HG03432 (cell line): ENCODE results near the gene TUNAR.

Experiments
- ATAC-seq: cut with Tn5 transposase; IDR thresholded peaks from one replicate; pipeline ENCODE4 v1.9.1; 2021; ENCODE audit warnings: mild to moderate bottlenecking, moderate library complexity; ENCODE audit not compliant: unreplicated experiment

The TUNAR gene

DNA sequence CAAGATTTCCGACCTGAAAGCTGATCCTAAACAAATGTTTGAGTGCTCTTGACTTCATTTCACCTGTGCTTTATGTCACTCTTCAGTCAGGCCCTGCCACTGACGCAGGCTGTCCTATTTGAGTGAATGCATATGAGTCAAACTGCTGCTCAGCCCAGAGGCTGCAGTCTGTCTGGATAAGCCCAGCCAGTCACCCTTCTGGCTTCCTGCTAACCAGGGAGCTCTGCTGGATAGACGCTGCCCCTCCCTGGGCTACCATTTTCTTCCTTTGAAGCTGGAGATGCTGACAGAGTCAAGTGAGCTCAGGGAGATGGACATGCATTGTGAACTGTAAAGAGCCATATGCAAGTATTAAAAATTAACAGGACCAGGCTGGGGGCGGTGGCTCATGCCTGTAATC is 5.1 kb upstream of the TUNAR start:
- no peak for ATAC-seq

DNA sequence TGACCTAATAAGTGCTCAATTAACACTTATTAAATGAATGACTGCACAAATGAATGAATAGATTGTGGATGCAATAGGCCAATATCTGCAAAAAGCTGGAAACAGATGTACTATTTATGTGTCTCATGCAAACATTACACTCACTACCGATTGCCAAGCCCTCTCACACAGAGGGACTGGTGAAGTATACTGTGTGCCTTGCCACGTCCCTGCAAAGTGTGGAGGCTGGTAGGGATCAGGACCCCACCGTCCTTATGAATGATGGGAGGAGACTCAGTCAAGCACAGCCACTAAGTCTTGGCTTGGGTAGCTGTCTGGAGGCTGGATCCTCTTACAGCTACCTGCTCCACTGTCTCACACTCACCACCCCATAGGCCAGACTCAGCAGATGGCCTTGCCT is 3.9 kb upstream of the TUNAR start:
- ATAC-seq = no peak

DNA sequence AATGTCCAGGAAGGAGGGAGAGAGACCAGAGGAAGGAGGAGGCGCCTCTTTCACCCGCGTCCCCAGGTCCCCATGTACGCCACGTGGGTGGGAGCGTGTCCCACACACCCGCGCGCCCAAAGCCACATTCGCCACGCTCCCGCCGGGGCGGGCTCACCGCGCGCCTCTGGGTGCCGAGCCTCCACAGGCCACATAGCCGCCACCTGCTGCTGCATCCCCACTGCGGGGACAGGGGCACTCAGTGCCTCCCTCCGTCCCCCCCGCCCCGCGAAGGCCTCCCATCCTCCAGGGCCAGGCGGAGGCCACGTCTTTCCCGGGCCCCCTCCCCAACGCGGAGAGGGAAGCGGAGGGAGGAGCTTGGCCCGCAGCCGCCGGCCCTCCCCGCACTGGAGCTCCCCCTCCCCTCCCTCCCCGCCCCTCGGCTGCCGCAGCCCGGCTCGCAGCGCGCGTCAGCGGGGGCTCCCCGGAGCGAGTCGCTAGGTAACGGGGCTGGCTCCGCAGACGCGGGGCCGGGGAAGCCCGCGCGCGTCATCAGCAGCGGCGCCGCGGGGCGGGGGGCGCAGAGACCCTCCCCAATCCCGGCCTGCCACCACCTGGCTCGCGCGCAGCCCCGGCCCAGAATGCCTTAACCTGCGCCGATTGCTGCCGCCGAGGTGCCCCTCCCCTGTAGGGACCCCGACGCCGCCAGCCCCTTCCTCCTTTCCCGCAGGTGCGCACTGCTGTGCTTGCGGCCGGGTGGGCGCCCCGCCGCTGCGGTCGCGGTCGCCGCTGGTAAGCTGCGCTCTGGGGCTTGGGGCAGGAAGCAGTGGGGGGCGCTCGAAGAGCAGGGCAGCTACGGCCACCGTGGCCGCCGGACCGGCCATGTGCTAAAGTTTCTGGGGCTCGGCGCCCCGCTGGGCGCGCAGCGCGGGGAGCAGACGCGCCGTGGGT is 536 bp upstream of the TUNAR start:
- ATAC-seq = no peak

DNA sequence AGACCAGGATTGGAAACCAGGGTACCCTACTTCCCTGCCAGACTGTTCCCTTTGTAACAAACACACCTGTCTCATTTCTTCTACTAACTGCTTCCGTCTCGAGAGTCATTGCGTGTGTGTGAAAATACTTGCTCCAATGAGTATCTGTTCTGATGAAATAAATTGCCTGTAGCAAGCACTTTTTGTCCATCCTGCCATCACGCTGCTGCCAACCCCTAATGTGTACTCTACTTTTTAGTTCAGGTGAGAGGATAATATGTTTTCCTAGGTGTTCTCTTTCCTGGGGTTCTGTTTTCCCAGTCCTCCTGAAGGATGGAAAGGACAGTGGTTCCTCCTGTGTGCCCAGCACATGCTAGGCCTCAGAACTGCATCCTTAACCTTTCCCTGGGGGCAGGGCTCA is 1.0 kb downstream of the TUNAR start:
- no peak for ATAC-seq

DNA sequence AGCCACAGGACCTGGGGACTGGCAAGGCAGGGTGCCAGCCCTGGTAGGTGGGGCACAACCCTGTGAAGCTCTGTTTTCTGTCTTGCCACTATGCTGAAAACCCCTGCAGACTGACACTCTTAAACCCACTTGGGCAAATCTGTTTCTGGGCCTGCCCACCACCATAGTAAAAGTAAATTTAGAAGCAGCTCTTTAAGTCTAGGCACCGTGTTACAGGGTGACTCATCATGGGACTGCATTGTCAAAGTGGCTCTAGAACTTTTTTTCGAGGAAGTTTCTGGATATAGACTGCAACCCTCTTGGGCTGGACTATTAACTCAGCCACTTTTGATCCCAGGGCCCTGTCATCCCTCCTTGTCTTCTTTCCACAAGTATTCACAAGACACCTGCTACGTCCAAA is 7.7 kb downstream of the TUNAR start:
- ATAC-seq = no peak

DNA sequence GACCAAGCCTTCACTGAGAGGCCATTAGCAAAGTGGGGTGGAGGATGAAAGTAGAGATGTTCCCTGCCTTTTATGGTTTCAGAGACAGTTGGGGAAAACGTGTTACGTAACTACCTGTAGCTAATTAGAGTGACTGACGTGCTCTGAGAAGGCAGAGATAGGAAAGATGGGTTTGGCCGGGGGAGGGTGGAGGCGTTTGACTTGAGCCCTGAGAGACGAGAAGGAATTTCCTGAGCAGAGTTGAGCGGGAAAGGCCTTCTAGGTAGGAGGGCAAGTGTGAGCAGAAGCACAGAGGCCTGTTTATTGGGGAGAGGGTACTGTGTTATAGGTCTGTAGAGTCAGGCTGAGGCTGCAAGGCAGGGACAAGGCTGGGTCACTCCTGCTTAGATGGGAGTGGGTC is 8.6 kb downstream of the TUNAR start:
- no peak for ATAC-seq

DNA sequence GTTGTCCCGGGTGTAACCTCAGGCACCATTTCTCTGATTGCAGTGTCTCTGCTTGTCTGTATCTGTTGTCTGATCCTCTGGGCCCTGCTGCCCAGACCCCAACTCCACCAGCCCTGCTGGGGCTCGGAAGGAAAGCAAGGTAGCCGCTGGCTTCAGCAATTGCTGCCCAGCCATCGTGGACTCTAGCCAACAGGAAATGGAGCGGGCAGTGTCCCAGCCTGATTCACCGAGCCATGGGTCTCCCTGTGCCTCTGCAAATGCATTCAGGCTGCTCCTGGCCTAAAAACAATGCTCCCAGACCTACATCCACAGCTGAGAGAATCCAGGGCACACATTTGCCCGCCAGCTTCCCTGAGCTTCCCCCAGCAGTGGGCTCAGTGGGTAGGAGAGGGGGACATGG is 9.2 kb downstream of the TUNAR start:
- ATAC-seq = no peak

DNA sequence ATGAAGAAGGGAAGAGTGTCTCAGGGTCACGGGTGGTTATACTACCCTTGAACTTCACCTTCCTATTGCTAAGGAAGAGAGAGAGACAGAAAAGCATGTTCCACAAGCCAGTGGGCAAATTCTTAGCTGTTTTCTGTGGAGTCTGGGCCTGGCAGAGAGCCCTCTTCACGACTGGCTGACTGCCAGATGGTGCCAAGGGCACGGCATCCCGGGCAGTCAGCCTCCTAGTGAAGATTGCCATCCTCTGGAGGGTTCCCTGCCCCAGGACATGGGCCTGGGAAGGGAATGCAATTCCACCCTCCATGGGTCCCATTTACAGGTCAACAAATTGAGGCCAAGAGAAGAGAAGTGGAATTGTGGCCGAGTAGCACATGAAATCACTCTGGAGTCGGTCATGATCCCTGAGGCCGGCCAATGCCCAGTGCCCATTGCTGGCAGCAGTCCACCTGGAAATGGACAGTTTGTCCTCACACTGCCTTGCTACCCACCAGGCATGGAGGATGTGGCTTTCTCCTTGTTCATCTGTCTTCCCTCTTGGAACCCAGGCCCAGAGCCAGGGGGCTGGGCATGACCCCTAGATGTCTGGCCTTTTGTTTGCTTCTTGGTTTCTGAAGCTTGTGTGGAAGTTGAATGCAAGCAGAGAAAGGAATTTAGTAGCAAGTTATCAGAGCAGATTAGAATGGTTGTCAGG is 9.9 kb downstream of the TUNAR start:
- ATAC-seq = no peak

DNA sequence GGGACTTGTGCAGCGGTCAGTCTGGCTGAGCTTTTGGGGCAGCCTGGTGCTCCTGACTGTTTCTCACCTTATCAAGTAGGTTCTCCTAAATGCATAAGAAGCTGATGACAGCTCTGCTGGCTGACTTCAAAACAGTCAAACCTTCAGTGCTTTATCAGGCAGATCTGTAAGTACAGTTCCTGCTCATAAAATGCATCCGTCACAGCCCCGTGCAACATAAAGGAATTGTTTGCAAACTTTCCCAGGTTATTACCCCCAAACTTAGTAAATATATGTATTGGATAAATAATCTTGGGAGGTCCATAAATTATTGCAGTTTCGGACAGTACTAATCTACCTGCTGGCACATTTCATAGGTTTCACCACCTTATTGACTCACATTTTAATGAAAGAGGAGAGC is 10.7 kb downstream of the TUNAR start:
- no peak for ATAC-seq

DNA sequence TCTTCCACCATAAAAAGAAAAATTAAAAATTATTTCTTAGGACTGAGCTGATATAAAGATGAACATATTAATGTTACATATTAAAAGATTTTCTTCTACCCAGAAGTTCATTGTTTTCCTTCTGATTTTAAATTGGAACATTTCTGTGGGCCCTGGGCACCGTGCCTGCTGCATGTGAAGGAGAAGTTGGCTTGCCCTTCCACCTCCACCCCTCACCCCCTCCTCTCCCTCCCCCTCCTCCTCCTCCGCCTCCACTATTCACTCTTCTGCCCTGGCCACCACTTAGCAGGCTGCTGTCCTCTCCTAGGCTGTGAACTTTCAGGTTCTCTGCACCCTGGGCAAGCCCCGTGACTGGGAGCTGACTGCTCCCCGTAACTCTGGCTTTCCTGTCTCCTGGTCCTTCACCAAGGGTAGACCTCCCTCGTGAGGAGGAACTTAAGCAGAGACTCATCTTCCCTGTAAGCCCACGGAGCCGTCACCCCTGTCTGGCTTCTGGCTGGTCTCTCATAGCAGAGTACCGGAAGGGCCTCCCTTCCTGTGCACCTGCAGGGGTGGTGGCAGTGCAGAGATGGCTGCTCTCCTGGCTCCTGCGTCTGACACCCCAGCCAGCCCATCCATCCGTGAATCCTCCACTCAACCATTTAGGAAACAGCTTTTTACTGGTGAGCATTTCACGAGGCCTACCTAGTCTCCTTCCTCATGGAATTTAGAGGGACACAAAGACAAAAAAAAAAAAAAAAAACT is 12.8 kb downstream of the TUNAR start:
- ATAC-seq = no peak

DNA sequence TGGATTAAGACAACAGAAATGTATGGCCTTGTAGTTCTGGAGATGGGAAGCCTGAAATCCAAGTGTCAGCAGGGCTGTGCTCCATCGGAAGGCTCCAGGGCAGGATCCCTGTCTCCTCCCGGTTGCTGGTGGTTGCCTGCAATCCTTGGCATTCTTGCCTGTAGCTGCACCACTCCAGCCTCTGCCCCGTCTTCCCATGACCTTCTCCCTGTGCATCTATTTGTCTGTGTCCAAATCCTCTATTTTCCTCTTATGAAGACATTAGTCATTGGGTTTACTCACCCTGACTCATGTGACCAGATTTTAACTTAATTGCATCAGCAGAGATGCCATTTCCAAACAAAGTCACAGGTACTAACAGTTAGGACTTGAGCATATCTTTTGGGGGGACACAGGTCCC is 15.1 kb downstream of the TUNAR start:
- no peak for ATAC-seq

DNA sequence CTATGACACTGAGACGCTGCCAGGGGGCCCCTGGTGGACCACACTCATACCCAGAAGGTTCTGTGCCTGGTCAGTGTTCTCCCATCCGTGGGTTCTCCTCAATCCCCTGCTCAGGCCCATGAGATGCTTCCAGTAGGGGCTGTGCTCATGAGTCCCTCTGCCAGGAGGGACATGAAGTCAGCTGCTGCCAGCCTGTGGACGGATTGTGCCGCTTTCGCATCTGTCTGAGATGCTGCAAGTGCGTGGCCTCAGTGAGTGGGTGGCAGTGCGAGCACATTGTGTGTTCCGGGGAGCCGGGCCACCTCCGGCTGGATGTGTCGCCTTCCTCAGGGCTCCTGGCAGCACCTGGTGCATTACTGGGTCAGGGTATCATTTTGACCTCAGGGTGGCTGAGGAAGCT is 15.5 kb downstream of the TUNAR start:
- ATAC-seq = no peak

DNA sequence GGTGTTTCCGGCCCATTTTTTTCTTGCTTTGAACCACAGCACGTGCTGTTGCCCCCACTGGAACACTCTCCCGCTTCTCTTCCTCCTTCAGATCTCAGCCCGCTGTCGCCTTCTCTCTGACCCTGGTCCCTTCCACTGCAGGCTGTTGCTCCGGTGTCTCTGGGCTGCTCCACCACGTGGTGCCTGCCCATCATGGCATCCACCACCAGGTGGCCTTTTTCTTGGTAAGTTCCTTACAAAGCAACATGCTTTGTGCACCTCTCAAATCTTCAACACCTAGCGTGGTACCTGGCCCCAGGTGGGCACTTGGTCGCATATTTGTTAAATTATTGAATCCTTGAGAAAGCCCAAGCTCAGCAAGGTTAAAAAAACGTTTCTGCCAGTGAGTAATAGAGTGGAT is 19.1 kb downstream of the TUNAR start:
- no peak for ATAC-seq

DNA sequence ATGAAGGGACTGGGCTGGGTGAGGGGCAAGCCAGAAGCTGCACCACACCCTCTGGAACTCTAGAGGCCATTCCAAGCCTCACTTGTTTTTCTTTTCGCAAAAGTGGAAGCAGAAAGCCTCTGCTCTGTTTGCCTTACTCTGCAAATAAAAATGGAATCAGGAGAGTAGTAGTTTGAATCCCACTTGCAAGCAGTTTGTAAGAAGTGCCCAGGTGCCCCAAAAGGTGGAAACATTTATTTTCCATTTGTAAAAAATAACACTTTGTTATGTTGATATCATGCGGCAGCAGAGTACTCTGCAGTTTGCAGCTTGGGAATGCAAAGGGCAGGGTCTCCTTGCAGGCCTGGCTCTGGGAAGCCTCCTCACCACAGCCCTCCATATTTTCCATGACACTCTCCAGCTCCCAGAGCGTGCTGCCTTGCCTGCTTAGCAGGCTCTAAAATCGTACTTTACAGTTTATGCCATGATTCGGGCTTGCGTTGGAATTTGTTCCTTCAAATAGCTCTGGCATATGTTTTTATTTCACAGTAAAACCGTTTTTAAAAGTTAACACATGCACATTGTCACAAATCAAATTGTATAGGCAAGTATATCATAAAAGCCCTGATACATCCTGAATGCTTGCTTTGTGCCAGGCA is 20.0 kb downstream of the TUNAR start:
- no peak for ATAC-seq

DNA sequence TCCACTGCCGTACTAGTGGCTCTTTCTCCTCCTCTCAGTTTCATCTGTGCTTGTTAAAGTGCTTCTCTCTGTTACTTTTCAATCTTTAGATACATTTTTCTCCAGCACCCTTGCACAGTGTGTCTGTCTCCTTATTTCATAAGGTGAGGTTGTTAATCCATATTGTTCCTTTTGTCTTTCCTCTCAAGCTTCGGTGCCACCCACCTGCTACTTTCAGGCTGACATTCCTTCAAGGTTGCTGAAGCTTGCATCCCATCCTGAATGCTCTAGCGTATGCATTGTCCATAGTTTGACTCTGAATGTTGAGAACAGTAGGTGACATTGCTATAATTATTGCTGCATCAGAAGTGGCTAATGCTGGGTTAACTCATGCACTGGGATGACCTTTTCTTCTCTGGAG is 20.6 kb downstream of the TUNAR start:
- ATAC-seq = no peak

DNA sequence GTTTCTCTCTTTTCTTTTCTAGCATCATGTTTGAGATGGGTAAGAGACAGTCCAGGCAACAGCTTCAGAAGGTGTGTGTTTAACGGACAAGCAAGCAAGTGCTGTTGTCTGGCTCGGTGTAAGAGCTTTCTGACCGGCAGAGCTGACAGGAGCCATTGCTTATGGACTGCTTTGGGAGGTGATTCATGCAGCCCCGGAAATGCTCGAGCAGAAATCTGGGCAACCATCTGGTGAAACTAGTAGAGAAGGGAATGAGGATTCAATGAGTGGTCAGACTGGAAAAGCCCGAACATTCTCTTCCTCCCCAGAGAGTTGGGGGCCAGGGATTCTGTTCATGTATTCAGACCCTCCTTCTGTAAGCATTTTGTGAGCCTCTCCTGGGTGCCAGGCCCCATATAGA is 24.4 kb downstream of the TUNAR start:
- no peak for ATAC-seq

DNA sequence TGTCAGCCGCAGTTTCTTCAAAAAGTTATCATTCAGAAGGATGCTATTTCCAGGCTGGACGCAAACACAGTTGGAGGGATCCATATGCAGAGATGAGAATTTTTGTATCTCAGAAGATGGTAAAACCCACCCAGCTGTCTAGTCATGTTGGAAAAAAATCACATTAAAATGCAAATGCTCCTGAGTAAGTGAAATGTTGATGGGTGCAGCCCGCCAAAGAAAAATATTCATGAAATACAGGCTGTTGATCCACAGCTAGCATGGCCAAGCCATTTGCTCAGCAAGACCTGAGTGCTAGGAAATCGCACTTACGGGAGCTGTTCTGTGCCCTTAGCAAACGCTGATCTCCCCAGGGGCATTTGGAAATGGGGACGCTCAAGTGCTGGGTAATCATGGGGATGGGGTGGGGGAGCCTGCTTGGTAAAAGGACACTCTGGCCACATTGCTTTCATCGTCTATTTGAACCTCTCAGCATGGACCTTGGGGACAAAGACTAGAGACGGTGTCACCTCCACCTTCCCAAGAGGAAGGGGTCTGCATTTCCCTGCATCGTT is 25.7 kb downstream of the TUNAR start:
- ATAC-seq = no peak

DNA sequence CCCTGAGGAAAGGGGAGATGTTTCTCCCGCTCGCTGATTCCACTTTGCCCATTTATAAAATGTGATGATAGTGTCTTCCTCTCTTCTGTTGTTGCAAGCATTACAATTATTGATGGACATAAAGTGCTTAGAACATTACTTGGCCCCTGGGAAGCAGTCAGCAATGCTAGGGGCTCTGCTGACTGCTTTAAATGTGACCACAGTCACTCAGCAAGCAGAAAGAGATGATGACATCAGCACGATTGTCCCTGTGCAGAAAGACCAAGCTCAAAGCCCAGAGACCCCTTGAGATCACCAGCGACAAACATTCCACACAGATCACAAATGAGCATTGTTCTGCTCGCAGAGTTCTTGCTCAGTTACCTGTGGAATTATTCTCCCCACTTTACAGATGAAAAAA is 26.5 kb downstream of the TUNAR start:
- no peak for ATAC-seq

DNA sequence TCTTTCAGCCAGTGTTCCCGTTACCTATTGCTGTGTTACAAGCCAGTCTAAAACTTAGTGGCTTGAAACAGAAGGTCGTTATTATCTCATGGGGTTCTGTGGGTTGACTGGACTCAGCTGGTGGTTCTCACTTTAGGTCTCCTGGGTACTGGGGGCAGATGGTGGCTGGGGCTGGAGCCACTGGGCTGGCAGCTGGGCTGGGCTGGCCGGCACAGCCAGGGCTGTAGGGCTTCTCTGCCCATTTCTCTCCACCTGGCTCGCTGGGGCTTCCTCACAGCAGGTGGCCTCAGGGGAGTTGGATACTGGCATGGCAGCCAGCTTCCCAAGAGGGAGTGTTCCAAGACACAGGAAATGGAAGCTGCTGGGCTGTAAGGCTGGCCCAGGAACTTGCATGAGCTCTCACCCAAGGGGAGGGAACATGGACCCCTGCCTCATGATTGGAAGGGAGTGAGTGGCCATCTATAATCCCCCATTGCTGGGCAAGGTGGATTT is 27.0 kb downstream of the TUNAR start:
- ATAC-seq = no peak

DNA sequence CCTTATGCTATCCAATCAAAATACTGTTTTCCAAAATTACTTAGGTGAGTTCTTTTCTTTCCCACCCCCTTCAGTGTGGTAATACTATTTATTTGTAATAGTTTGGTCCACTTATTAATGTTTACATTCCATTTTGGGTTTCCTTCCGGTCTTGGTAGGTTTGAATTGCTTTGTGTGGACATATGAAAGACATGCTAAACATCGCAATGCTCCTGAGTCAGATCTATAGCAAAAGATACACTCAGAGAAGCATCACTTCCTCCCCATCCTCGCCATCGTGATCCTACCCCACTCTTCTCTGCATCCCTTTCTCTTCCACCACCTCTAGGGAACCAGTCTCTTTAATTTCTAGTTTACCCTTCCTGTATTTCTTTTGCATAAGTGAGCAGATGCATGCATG is 30.0 kb downstream of the TUNAR start:
- no peak for ATAC-seq

DNA sequence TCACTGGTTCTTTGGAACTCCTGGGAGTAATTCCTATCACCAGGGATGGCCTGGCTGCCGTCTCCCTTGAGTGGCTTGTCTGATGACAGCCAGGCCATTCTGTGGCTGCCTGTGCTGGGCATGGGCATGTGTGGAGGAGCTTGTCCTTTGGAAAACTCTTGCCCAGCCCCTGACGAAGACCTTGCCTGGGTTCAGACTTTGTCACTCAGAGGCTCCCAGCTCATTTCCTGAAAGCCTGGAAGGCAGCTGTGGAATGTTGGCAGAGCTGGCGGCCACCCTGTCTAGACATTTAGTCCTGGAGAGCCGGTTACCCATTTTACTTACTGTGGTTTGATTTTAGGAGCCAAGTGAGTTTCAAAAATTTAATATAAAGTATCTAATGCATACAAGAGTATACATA is 34.0 kb downstream of the TUNAR start:
- no peak for ATAC-seq
